HEK293 (cell line): ENCODE results near the gene MTMR3.

Experiments
- CTCF ChIA-PET: fragments of 350-600 bp; formaldehyde crosslinking; extraction: SDS; loops from one replicate; lab custom pipeline; 2021; ENCODE audit warnings: antibody characterized with exemption; lab: Yijun Ruan, JAX
- POLR2A ChIA-PET: fragments of 300-600 bp; formaldehyde crosslinking; extraction: SDS; loops from one replicate; lab custom pipeline; 2020; ENCODE audit warnings: antibody characterized with exemption, inconsistent platforms; lab: Yijun Ruan, JAX
- H3K27ac ChIP-seq: fragments of 200-500 bp; sonication (Bioruptor generic); 2 replicates; pipeline ENCODE4 v1.5.1; 2014; ENCODE audit warnings: low read depth, low read length, control low read depth, inconsistent platforms; ENCODE audit errors: extremely low read depth
- H3K36me3 ChIP-seq, 2 experiments: fragments of 200-500 bp in 1 of 2; sonication (Bioruptor generic) in 1 of 2; 1 replicate in 1 of 2; 2 replicates in 1 of 2; pipeline ENCODE4 v1.5.1; 2014 to 2017; ENCODE audit warnings: inconsistent platforms in 2 of 2, low read length in 2 of 2; ENCODE audit not compliant: control insufficient read depth in 2 of 2, insufficient read depth in 1 of 2
- H3K4me1 ChIP-seq: fragments of 200-500 bp; sonication (Bioruptor generic); 2 replicates; pipeline ENCODE4 v1.5.1; 2014; ENCODE audit warnings: mild to moderate bottlenecking, low read length, inconsistent platforms; ENCODE audit not compliant: control insufficient read depth, insufficient read depth
- H3K4me3 ChIP-seq: 2 replicates; pipeline ENCODE4 v1.5.1; 2011; ENCODE audit warnings: low read depth, mild to moderate bottlenecking, control low read depth, low read length, moderate library complexity
- H3K9me3 ChIP-seq: fragments of 200-500 bp; sonication (Bioruptor generic); 2 replicates; pipeline ENCODE4 v1.5.1; 2014; ENCODE audit warnings: low read depth, low read length, inconsistent platforms; ENCODE audit not compliant: control insufficient read depth, insufficient read depth
- ATF2 ChIP-seq: fragments of 450-650 bp; formaldehyde crosslinking; IDR thresholded peaks from 2 replicates; pipeline ENCODE4 v1.5.1; 2016; ENCODE audit warnings: missing biosample characterization, missing genetic modification characterization, low read depth
- ELK4 ChIP-seq: IDR thresholded peaks from 2 replicates; pipeline ENCODE4 v1.6.1; 2011; ENCODE audit warnings: mild to moderate bottlenecking, low read depth, low read length, borderline replicate concordance
- MEIS1 ChIP-seq: sonication (generic); formaldehyde crosslinking; IDR thresholded peaks from 2 replicates; pipeline ENCODE4 v1.8.1; 2022; ENCODE audit warnings: missing genetic modification reagents, mild to moderate bottlenecking, borderline replicate concordance
- MZF1 ChIP-seq: fragments of 450-650 bp; formaldehyde crosslinking; IDR thresholded peaks from 2 replicates; pipeline ENCODE4 v1.5.1; 2017; ENCODE audit warnings: missing biosample characterization, missing genetic modification characterization, borderline replicate concordance
- REPIN1 ChIP-seq: fragments of 450-650 bp; formaldehyde crosslinking; IDR thresholded peaks from 2 replicates; pipeline ENCODE4 v1.5.1; 2017; ENCODE audit warnings: missing biosample characterization, missing genetic modification characterization, low read depth
- YY1 ChIP-seq: fragments of 450-650 bp; formaldehyde crosslinking; IDR thresholded peaks from 2 replicates; pipeline ENCODE4 v1.5.1; 2018; ENCODE audit warnings: missing biosample characterization, missing genetic modification characterization
- ZBTB7A ChIP-seq: fragments of 450-650 bp; formaldehyde crosslinking; IDR thresholded peaks from 2 replicates; pipeline ENCODE4 v1.5.1; 2016; ENCODE audit warnings: low read depth, missing biosample characterization, missing genetic modification characterization
- ZFP69B ChIP-seq: fragments of 450-650 bp; formaldehyde crosslinking; IDR thresholded peaks from 2 replicates; pipeline ENCODE4 v1.5.1; 2016; ENCODE audit warnings: missing biosample characterization, missing genetic modification characterization
- ZNF155 ChIP-seq: fragments of 450-650 bp; formaldehyde crosslinking; IDR thresholded peaks from 2 replicates; pipeline ENCODE4 v1.5.1; 2016; ENCODE audit warnings: missing biosample characterization, missing genetic modification characterization
- ZNF169 ChIP-seq: fragments of 450-650 bp; formaldehyde crosslinking; IDR thresholded peaks from 2 replicates; pipeline ENCODE4 v1.5.1; 2016; ENCODE audit warnings: missing biosample characterization, missing genetic modification characterization
- ZNF174 ChIP-seq: fragments of 450-650 bp; formaldehyde crosslinking; IDR thresholded peaks from 2 replicates; pipeline ENCODE4 v1.5.0; 2017; ENCODE audit warnings: missing biosample characterization, mild to moderate bottlenecking, missing genetic modification characterization
- TF ChIP-seq, protein P1 (sequence below): fragments of 450-650 bp; formaldehyde crosslinking; IDR thresholded peaks from 2 replicates; pipeline ENCODE4 v1.5.1; 2016; ENCODE audit warnings: missing biosample characterization, missing genetic modification characterization
- TF ChIP-seq, protein P2 (sequence below): fragments of 450-650 bp; formaldehyde crosslinking; IDR thresholded peaks from 2 replicates; pipeline ENCODE4 v1.5.0; 2017; ENCODE audit warnings: missing biosample characterization, missing genetic modification characterization, borderline replicate concordance
- TF ChIP-seq, protein P3 (sequence below): fragments of 450-650 bp; formaldehyde crosslinking; IDR thresholded peaks from 2 replicates; pipeline ENCODE4 v1.5.1; 2016; ENCODE audit warnings: missing biosample characterization, missing genetic modification characterization, borderline replicate concordance

The MTMR3 gene

DNA sequence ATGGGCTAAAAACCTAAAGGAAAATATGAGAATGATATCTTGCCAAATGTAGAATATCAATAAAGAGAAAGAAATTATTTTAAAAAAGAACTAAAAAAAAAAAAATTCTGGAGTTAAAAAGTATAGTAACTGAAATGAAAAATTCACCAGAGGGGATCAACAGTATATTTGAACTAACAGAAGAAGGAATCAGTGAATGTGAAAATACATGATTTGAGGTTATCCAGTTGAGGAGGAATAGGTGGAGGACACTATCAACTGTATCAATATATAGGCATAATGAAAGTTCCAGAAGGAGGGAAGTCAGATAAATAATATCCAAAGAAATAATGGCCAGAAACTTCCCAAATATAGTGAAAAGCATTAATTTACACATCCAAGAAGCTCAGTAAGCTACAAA, 181.2 kb downstream of the MTMR3 start (continued):
- TF ChIP-seq ZBTB7A (tag by site-specific recombination) (no peak), MEIS1 (CRISPR knock-in tag) (no peak), REPIN1 (no peak)

DNA sequence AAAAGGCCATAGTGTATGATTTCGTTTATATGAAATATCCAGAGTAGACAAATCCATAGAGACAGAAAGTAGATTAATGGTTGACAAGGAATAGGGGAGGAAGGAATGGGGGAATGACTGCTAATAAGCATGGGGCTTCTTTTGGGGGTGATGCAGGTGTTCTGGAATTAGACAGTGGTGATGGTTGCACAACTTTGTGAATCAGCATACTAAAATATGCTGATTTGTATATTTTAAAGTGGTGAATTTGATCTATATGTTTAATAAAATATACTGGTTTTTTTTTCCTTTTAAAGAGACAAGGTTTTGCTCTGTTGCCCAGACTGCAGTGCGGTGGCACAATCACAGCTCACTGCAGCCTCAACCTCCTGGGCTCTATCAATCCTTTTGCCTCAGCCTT, 190.8 kb downstream of the MTMR3 start:
- H3K36me3 ChIP-seq = no peaks in the 10 kb centered on the region; a peak in 1 of 3 replicates
- H3K4me3 ChIP-seq = no peak overlapping the region
- no peak for TF ChIP-seq ELK4
- no peak for TF ChIP-seq ZBTB7A (tag by site-specific recombination)
- TF ChIP-seq, all 188 proteins: peak for 0
- CTCF ChIA-PET = no interaction called here
- POLR2A ChIA-PET = no interaction called here
- no peak overlapping the region for H3K27ac ChIP-seq
- H3K4me1 ChIP-seq = peaks cover 6% of the 10 kb centered on the region
- no peaks in the 10 kb centered on the region for H3K9me3 ChIP-seq

- POLR2A ChIA-PET = no interaction called here
- no peaks in the 10 kb centered on the region; a peak in 1 of 3 replicates for H3K36me3 ChIP-seq
- peaks cover 6% of the 10 kb centered on the region for H3K4me1 ChIP-seq
- no peak overlapping the region for H3K27ac ChIP-seq
- CTCF ChIA-PET = interaction anchor here (3.7 kb wide), 1 partner anchor 13 kb away, joined by 33 read pairs; no protein-coding TSS in a partner anchor
- H3K9me3 ChIP-seq = no peaks in the 10 kb centered on the region
- TF ChIP-seq ZNF155 (tag by site-specific recombination) (no peak), ATF2 (tag by site-specific recombination) (no peak), MZF1 (tag by site-specific recombination) (no peak), ZFP69B (peak; percentile 56; the same call in 1 of the 2 replicates)
- TF ChIP-seq, protein P1, sequence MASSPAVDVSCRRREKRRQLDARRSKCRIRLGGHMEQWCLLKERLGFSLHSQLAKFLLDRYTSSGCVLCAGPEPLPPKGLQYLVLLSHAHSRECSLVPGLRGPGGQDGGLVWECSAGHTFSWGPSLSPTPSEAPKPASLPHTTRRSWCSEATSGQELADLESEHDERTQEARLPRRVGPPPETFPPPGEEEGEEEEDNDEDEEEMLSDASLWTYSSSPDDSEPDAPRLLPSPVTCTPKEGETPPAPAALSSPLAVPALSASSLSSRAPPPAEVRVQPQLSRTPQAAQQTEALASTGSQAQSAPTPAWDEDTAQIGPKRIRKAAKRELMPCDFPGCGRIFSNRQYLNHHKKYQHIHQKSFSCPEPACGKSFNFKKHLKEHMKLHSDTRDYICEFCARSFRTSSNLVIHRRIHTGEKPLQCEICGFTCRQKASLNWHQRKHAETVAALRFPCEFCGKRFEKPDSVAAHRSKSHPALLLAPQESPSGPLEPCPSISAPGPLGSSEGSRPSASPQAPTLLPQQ (tag by site-specific recombination) = peak; percentile 70; the same call in 1 of the 2 replicates
- TF ChIP-seq, protein P2, sequence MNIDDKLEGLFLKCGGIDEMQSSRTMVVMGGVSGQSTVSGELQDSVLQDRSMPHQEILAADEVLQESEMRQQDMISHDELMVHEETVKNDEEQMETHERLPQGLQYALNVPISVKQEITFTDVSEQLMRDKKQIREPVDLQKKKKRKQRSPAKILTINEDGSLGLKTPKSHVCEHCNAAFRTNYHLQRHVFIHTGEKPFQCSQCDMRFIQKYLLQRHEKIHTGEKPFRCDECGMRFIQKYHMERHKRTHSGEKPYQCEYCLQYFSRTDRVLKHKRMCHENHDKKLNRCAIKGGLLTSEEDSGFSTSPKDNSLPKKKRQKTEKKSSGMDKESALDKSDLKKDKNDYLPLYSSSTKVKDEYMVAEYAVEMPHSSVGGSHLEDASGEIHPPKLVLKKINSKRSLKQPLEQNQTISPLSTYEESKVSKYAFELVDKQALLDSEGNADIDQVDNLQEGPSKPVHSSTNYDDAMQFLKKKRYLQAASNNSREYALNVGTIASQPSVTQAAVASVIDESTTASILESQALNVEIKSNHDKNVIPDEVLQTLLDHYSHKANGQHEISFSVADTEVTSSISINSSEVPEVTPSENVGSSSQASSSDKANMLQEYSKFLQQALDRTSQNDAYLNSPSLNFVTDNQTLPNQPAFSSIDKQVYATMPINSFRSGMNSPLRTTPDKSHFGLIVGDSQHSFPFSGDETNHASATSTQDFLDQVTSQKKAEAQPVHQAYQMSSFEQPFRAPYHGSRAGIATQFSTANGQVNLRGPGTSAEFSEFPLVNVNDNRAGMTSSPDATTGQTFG = no peak
- no peak overlapping the region for H3K4me3 ChIP-seq
Observed at GRCh38 chr22:30074147-30074546, 191.2 kb downstream of the MTMR3 start.

DNA sequence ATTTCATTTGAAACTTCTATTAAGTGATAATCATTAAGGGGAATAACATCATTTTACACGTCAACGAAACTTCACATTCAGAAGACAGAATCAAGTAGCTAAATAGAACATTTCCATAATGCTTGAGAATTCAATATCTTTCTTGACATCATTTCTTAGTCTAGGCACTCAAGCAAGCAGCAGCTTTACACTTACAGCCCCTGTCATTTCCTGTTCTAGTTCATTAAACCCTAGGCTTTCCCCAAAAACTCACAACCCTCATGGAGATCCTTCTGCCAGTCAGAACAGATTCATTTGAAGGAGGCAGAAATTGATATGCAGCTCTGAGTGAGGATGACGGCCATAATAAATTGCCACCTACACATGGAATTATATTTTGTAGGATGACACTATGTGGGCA, 192.0 kb downstream of the MTMR3 start:
- peaks cover 6% of the 10 kb centered on the region for H3K4me1 ChIP-seq
- H3K36me3 ChIP-seq = no peaks in the 10 kb centered on the region; a peak in 1 of 3 replicates
- H3K9me3 ChIP-seq = no peaks in the 10 kb centered on the region
- TF ChIP-seq YY1 (tag by site-specific recombination) = no peak
- TF ChIP-seq, protein P3, sequence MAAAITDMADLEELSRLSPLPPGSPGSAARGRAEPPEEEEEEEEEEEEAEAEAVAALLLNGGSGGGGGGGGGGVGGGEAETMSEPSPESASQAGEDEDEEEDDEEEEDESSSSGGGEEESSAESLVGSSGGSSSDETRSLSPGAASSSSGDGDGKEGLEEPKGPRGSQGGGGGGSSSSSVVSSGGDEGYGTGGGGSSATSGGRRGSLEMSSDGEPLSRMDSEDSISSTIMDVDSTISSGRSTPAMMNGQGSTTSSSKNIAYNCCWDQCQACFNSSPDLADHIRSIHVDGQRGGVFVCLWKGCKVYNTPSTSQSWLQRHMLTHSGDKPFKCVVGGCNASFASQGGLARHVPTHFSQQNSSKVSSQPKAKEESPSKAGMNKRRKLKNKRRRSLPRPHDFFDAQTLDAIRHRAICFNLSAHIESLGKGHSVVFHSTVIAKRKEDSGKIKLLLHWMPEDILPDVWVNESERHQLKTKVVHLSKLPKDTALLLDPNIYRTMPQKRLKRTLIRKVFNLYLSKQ = no peak
- TF ChIP-seq ZNF174 (tag by site-specific recombination) = no peak
- TF ChIP-seq ZNF169 (tag by site-specific recombination) = no peak
- ChIA-PET POLR2A (no interaction called here), CTCF (interaction anchor here (3.7 kb wide), 1 partner anchor 13 kb away, joined by 33 read pairs; no protein-coding TSS in a partner anchor)
- H3K4me3 ChIP-seq = no peak overlapping the region
- H3K27ac ChIP-seq = no peak overlapping the region
